Endothelial cell of umbilical vein (primary cell): ENCODE measurements around the gene BPTF. TPM values are rescaled to one million over a fixed set of nuclear protein-coding genes. Genes with fewer than 3 reads are reported as not detected.
"Not testable (repeated sequence)": the region's sequence is repeated elsewhere in the genome, so short reads cannot be mapped to it uniquely, and the experiment has no call there.

Source experiments
- BruUV-seq: library from RNA; stranded (reverse); fragments of 400-500 nt; replicated peaks from 2 replicates; lab custom pipeline; 2021; lab: Mats Ljungman, UMichigan
- CTCF ChIA-PET: fragments of 300-600, 350-600 bp; sonication (Branson Sonifier 250); formaldehyde crosslinking; loops from one replicate; lab custom pipeline; 2021; ENCODE audit warnings: antibody characterized with exemption, inconsistent platforms; lab: Charles Lee
- POLR2A ChIA-PET: fragments of 300-600, 350-600 bp; sonication (Branson Sonifier 250); formaldehyde crosslinking; loops from one replicate; lab custom pipeline; 2021; ENCODE audit warnings: antibody characterized with exemption, inconsistent platforms; lab: Charles Lee
- DNase-seq: peaks from one replicate; pipeline ENCODE4 v3.0.0-alpha.2; 2011; ENCODE audit warnings: low read depth, low spot score
- FAIRE-seq: peaks from 2 replicates; lab custom pipeline; 2011; peaks lifted over from hg19 to GRCh38; lab: Jason Lieb, UNC
- H2AFZ ChIP-seq: 2 replicates; pipeline ENCODE4 v1.6.0; 2012; ENCODE audit warnings: low read depth, low read length, control low read depth, inconsistent platforms
- H3K27ac ChIP-seq: 2 replicates; pipeline ENCODE4 v1.5.1; 2011; ENCODE audit warnings: low read depth, mild to moderate bottlenecking, control low read depth, low read length, moderate library complexity; ENCODE audit not compliant: insufficient read depth
- H3K27me3 ChIP-seq, 2 experiments: 2 replicates each; pipeline versions ENCODE4 v1.6.0 to v1.6.1; 2011; ENCODE audit warnings: low read length in 2 of 2, mixed read lengths in 1 of 2; ENCODE audit not compliant: control insufficient read depth in 2 of 2, insufficient read depth in 2 of 2
- H3K36me3 ChIP-seq, 2 experiments: 2 replicates in 1 of 2; 3 replicates in 1 of 2; pipeline ENCODE4 v1.5.1; 2011; ENCODE audit warnings: low read length in 2 of 2, mild to moderate bottlenecking in 1 of 2, moderate library complexity in 1 of 2; ENCODE audit not compliant: control insufficient read depth in 2 of 2, insufficient read depth in 2 of 2; ENCODE audit errors: extremely low read depth in 1 of 2
- H3K4me1 ChIP-seq: 3 replicates; pipeline ENCODE4 v1.5.1; 2011; ENCODE audit warnings: mild to moderate bottlenecking, low read length; ENCODE audit not compliant: control insufficient read depth, insufficient read depth; ENCODE audit errors: extremely low read depth
- H3K4me2 ChIP-seq: 2 replicates; pipeline ENCODE4 v1.6.1; 2011; ENCODE audit warnings: low read length, control low read depth, mixed read lengths; ENCODE audit not compliant: insufficient read depth
- H3K4me3 ChIP-seq, 3 experiments: fragments of 200-600 bp in 1 of 3; sonication (generic), shearing (Covaris generic) in 1 of 3; replicated peaks in 1 of 3; 2 replicates each; pipeline ENCODE4 v1.5.1; 2011 to 2016; ENCODE audit warnings: control low read depth in 3 of 3, low read length in 3 of 3, mild to moderate bottlenecking in 2 of 3, inconsistent platforms in 1 of 3, low read depth in 1 of 3, moderate library complexity in 1 of 3; ENCODE audit not compliant: insufficient read depth in 1 of 3
- H3K79me2 ChIP-seq: 2 replicates; pipeline ENCODE4 v1.6.0; 2012; ENCODE audit warnings: low read length, inconsistent platforms; ENCODE audit not compliant: control insufficient read depth, insufficient read depth
- H3K9ac ChIP-seq: replicated peaks from 2 replicates; pipeline ENCODE3; 2011; ENCODE audit warnings: low read length, control low read depth; ENCODE audit not compliant: insufficient read depth; ENCODE audit errors: extremely low read depth
- H3K9me1 ChIP-seq: replicated peaks from 3 replicates; pipeline ENCODE4 v1.6.0; 2011; ENCODE audit warnings: mild to moderate bottlenecking, low read length; ENCODE audit not compliant: control insufficient read depth, insufficient read depth; ENCODE audit errors: extremely low read depth
- H3K9me3 ChIP-seq: replicated peaks from 2 replicates; pipeline ENCODE4 v1.5.1; 2012; ENCODE audit warnings: low read length, inconsistent platforms; ENCODE audit not compliant: control insufficient read depth, insufficient read depth
- H4K20me1 ChIP-seq: replicated peaks from 2 replicates; pipeline ENCODE3; 2011; ENCODE audit warnings: mild to moderate bottlenecking, low read length; ENCODE audit not compliant: control insufficient read depth, insufficient read depth; ENCODE audit errors: extremely low read depth
- EZH2 ChIP-seq: IDR thresholded peaks from 2 replicates; pipeline ENCODE4 v1.6.1; 2012; ENCODE audit warnings: borderline replicate concordance, low read depth, mild to moderate bottlenecking, moderate library complexity, low read length, inconsistent platforms; ENCODE audit not compliant: severe bottlenecking
- FOS ChIP-seq: IDR thresholded peaks from 2 replicates; pipeline ENCODE4 v1.6.1; 2011; ENCODE audit warnings: mild to moderate bottlenecking, low read length, moderate library complexity, borderline replicate concordance; ENCODE audit not compliant: insufficient read depth
- GATA2 ChIP-seq: IDR thresholded peaks from 2 replicates; pipeline ENCODE4 v1.7.0; 2011; ENCODE audit warnings: low read depth, mild to moderate bottlenecking, moderate library complexity, mixed read lengths, low read length; ENCODE audit not compliant: insufficient read length, insufficient read depth
- POLR2A ChIP-seq: IDR thresholded peaks from 2 replicates; pipeline ENCODE4 v1.6.1; 2012; ENCODE audit warnings: low read depth, mild to moderate bottlenecking, control low read depth, low read length
- dilution Hi-C: fragments of 300-500 bp; cut with MboI; formaldehyde crosslinking; loops from one replicate; pipeline ENCODE4 v1.15.0; 2019; ENCODE audit warnings: low sequenced_read_pairs; ENCODE audit not compliant: extremely low pct_ligation_motif_present
- intact Hi-C: fragments of 100-400 bp; cut with micrococcal nuclease; formaldehyde crosslinking; loops from one replicate; pipeline ENCODE4 v1.10.0; 2022
- polyA plus RNA-seq, 4 experiments: library from polyadenylated mRNA; depleted of rRNA in 3 of 4; stranded (reverse) in 3 of 4; unstranded in 1 of 4; fragments of >200 nt; gene quantifications; 2 replicates each; pipeline versions ENCODE4 v1.2.1 to v1.2.3, GENCODE V29; 2011 to 2012; ENCODE audit warnings: missing spikeins in 1 of 4
- total RNA-seq: library from RNA; stranded (reverse); gene quantifications from 2 replicates; pipeline ENCODE4 v1.2.3, GENCODE V29; 2021
- TF ChIP-seq, protein P1 (sequence below), 2 donors: IDR thresholded peaks; 1 replicate in 1 of 2; 2 replicates in 1 of 2; pipeline ENCODE4 v1.5.1; 2011; ENCODE audit warnings: low read length in 2 of 2, mild to moderate bottlenecking in 2 of 2, moderate library complexity in 2 of 2, control low read depth in 1 of 2, inconsistent platforms in 1 of 2, low read depth in 1 of 2; ENCODE audit not compliant: insufficient read depth in 1 of 2; ENCODE audit errors: extremely low read depth in 1 of 2

Gene BPTF
- total and polyA plus RNA-seq, 2 donors (not counting 3 experiments of a cell fraction or from before 2014, with no cell fraction given): 41.0 to 88.1 TPM

DNA sequence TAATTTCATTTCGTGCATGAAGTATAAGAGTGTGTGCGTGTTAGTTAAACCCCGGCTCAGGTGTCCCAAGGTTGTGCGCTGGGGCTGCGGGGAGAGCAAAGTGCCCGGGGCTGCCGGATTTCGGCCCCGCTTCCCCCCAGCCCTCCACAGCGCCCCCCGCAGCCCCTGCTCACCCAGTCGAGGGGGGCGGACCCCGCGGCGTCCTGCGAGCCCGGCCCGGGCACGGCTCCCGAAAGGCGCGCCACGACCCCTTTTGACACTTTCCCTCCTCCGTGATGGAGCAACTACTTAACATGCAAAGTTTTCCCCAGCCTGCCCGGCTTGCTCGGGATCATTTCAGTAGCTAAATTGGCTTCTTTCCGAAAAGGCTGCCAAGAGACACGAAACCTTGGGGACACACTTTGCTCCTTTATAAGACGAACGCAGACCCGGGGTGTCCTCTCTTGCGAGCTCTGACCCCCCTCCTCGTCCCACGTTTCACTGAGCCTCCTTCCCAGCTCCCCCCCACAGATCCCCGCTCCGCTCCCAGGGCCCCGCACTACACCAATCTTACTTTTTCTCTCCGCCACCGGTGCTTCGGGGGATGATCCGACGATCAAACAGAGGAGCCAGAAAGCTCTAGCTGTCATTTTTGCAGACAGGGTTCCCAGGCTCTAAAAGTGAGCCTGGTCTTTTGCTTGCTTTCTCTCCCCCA is 170.4 kb downstream of the BPTF start:
- Histone ChIP-seq H3K9ac (peak overlapping the region; percentile 81), H3K9me3 (no peaks in the 10 kb centered on the region), H3K4me3 (peak overlapping the region; percentile 42 to 72 (median 63)), H4K20me1 (no peaks in the 10 kb centered on the region), H3K9me1 (no peaks in the 10 kb centered on the region), H3K27ac (peak overlapping the region; percentile 62), H3K79me2 (no peaks in the 10 kb centered on the region), H3K4me2 (peak overlapping the region; percentile 64), H3K27me3 (no peaks in the 10 kb centered on the region), H3K4me1 (peaks cover 19% of the 10 kb centered on the region), H3K36me3 (peaks cover 0 to 4% of the 10 kb centered on the region in 2 experiments), H2AFZ (peak overlapping the region; percentile 93)
- CTCF ChIA-PET: interaction anchor here (0.6 to 3.9 kb wide), 5 partner anchors 10 to 53 kb away, joined by 3 to 13 read pairs (median 3); no protein-coding TSS in a partner anchor
- FAIRE-seq (peak; percentile 67), DNase-seq (no peak)
- dilution Hi-C loops: no loop called here
- intact Hi-C loops: loop anchor here (1.0 kb wide), 4 partner anchors 16 to 58 kb away; partner anchors contain the start of gene KPNA2
- POLR2A ChIA-PET: interaction anchor here (1.1 kb wide), 1 partner anchor 40 kb away, joined by 4 read pairs; the partner anchor contains the start of gene KPNA2
- BruUV-seq: no TSS peak
- TF ChIP-seq EZH2 (no peak), GATA2 (no peak), FOS (no peak), POLR2A (no peak)
- TF ChIP-seq, protein P1, sequence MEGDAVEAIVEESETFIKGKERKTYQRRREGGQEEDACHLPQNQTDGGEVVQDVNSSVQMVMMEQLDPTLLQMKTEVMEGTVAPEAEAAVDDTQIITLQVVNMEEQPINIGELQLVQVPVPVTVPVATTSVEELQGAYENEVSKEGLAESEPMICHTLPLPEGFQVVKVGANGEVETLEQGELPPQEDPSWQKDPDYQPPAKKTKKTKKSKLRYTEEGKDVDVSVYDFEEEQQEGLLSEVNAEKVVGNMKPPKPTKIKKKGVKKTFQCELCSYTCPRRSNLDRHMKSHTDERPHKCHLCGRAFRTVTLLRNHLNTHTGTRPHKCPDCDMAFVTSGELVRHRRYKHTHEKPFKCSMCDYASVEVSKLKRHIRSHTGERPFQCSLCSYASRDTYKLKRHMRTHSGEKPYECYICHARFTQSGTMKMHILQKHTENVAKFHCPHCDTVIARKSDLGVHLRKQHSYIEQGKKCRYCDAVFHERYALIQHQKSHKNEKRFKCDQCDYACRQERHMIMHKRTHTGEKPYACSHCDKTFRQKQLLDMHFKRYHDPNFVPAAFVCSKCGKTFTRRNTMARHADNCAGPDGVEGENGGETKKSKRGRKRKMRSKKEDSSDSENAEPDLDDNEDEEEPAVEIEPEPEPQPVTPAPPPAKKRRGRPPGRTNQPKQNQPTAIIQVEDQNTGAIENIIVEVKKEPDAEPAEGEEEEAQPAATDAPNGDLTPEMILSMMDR (IDR thresholded peaks at IDR 0.05; ENCODE audit: extremely low read depth in 1 of 2, insufficient read depth in 1 of 2, low read depth in 1 of 2, low read length in 2 of 2): peak in 1 of 2 donors; percentile 12

DNA sequence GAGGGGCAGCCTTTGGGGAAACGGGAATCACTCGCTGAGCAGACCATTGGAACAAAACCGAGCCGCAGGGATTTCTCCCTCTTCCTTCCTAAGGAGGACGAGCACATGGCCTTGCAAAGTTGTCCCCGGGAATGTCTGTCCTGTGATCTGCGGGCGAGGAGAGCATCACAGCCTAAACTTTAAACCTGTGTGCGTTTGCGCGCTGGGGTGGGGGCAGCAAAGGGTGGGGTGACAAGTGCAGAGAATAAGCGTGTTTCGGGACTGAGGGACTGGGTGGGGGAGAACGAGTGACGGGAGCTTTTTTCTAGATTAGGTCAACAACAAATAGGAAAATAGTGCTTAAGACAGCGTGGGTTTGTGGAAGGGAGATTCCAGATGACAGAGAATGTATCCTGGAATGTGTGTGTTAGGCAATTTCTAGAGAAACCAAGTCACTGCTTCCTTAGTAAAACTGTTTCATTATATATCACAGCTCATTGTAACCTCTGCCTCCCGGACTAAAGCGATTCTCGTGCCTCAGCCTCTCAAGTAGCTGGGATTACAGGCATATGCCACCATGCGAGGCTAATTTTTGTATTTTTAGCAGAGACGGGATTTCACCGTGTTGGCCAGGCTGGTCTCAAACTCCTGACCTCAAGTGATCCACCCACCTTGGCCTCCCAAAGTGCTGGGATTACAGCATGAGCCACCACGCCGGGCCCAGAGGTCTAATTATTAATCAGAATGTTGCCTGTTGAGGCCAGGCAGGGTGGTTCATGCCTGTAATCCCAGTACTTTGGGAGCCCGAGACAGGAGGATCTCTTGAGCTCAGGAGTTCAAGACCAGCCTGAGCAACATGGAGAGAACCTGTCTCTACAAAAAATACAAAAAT is 171.2 kb downstream of the BPTF start, which contains the start of gene C17orf58:
C17orf58 (minus strand) TSS at position 169 of the 871 bp plus-strand sequence. CDS start 271 bp downstream, outside the sequence.
- CTCF ChIA-PET: interaction anchor here (0.7 to 3.9 kb wide), 3 partner anchors 15 to 54 kb away, joined by 3 to 13 read pairs (median 11); no protein-coding TSS in a partner anchor
- FAIRE-seq, H3K36me3 ChIP-seq, dilution Hi-C loops, H4K20me1 ChIP-seq, intact Hi-C loops, H3K79me2 ChIP-seq, H3K9me1 ChIP-seq, H3K9me3 ChIP-seq, POLR2A ChIA-PET, BruUV-seq, H3K27me3 ChIP-seq: not testable (repeated sequence)
- peak within 1 kb of the TSS; percentile 64 for H3K4me2 ChIP-seq
- peaks cover 19% of the 10 kb centered on the region for H3K4me1 ChIP-seq
- H3K27ac ChIP-seq: peak within 1 kb of the TSS; percentile 62
- H3K9ac ChIP-seq: peak within 1 kb of the TSS; percentile 81
- H3K4me3 ChIP-seq: peak within 1 kb of the TSS; percentile 42 to 72 (median 63)
- H2AFZ ChIP-seq: peak within 1 kb of the TSS; percentile 93
- peak; percentile 62 for DNase-seq
